Pancreas (tissue), 10 donors: Measurements from ENCODE around the gene SLCO3A1. TPM values are rescaled to one million over a fixed set of nuclear protein-coding genes. Genes with fewer than 3 reads are reported as not detected.

Experiments
- ATAC-seq, 4 donors: fragments of 200-7000 bp; cut with Tn5 transposase; one replicate each; pipeline versions ENCODE4 v1.8.0 to v1.9.1; 2020; ENCODE audit warnings: mild to moderate bottlenecking in 4 of 4, moderate library complexity in 4 of 4
- DNase-seq, 6 donors: peaks; one replicate each; pipeline ENCODE4 v3.0.0-alpha.2; 2020
- FAIRE-seq: peaks from 2 replicates; lab custom pipeline; 2012; peaks lifted over from hg19 to GRCh38; lab: Jason Lieb, UNC
- H3K27ac ChIP-seq, 4 donors: fragments of 200-600 bp; sonication (generic); 1 replicate in 3 of 4; 2 replicates in 1 of 4; pipeline versions ENCODE4 v1.5.0 to v1.8.0; 2020
- H3K27me3 ChIP-seq, 4 donors: fragments of 200-600 bp; one replicate each; pipeline ENCODE4 v1.8.0; 2021
- H3K36me3 ChIP-seq, 3 donors: fragments of 200-600 bp; sonication (generic) in 1 of 3; one replicate each; pipeline versions ENCODE4 v1.5.0 to v1.8.0; 2020 to 2021
- H3K4me1 ChIP-seq, 3 donors: fragments of 200-600 bp; one replicate each; pipeline ENCODE4 v1.8.0; 2021
- H3K4me3 ChIP-seq, 4 donors: fragments of 200-600 bp; sonication (generic) in 2 of 4; one replicate each; pipeline versions ENCODE4 v1.5.0 to v1.8.0; 2020 to 2021
- H3K9me3 ChIP-seq, 4 donors: fragments of 200-600 bp; one replicate each; pipeline ENCODE4 v1.8.0; 2021
- CTCF ChIP-seq, 4 donors: fragments of 200-600 bp; sonication (generic) in 3 of 4; IDR thresholded peaks; one replicate each; pipeline versions ENCODE4 v1.5.0 to v1.8.0; 2021; ENCODE audit warnings: antibody characterized with exemption in 4 of 4
- WGBS, 2 donors: extraction: QIAGEN DNeasy Blood & Tissue Kit; methylation state at CpG; one replicate each; pipeline ENCODE4 v1.1.7; 2013; 5-methylcytosine and 5-hydroxymethylcytosine counted together
- intact Hi-C, 3 donors: fragments of 100-400 bp; cut with DNase I; formaldehyde crosslinking; loops; one replicate each; pipeline versions ENCODE4 v1.11.1 to v1.14.2; 2022
- polyA plus RNA-seq, 2 donors: library from polyadenylated mRNA; stranded (reverse); fragments of 200-250 nt; gene quantifications; one replicate each; pipeline ENCODE4 v1.2.3, GENCODE V29; 2013
- total RNA-seq, 6 donors: library from RNA; stranded (reverse); fragmentation: NEBNext Ultra II Directional in 4 of 6; extraction: Animal tissue kit (Norgen Biotek cat#: 25700) in 4 of 6; gene quantifications; one replicate each; pipeline versions ENCODE4 v1.2.1 to v1.2.4, GENCODE V29; 2021 to 2023
- donor health status: healthy with polysubstance abuse.
- donor health status: DM: no; HTN: no; CAD: no; lungs with moderate emphysema.
- donor health status: DM: no; HTN: no; CAD: no.
- donor health status: control.
- donor health status: control.
- donor health status: Bipolar disorder and iron deficiency.
- donor health status: DM: yes; HTN: yes; CAD: no.
- donor health status: DM: no; HTN: no; CAD: no.
- donor health status: DM: no; HTN: no; CAD: no.
- donor health status: DM: yes; HTN: yes; CAD: no.

The SLCO3A1 gene
- total and polyA plus RNA-seq, 8 donors, result 3.4 to 15.5 (median 6.7) TPM

- DNase-seq (no peak), ATAC-seq (no peak), FAIRE-seq (no peak)
- Histone ChIP-seq H3K9me3 (no peaks in the 10 kb centered on the region), H3K27ac (no peak overlapping the region), H3K36me3 (no peaks in the 10 kb centered on the region), H3K27me3 (no peaks in the 10 kb centered on the region), H3K4me1 (no peaks in the 10 kb centered on the region), H3K4me3 (no peak overlapping the region)
- 80 to 86% methylated on average over 9 of the region's 9 CpGs for WGBS, 2 donors
- TF ChIP-seq CTCF (IDR thresholded peaks at IDR 0.05), result no peak
- intact Hi-C loops, result no loop called here
Measured at GRCh38 chr15:92155934-92156333, 302.4 kb downstream of the SLCO3A1 start.

- DNase-seq, result no peak
- H3K4me1 ChIP-seq, result no peaks in the 10 kb centered on the region
- ATAC-seq, result no peak
- 78 to 81% methylated on average over 10 of the region's 10 CpGs for WGBS, 2 donors
- TF ChIP-seq CTCF (IDR thresholded peaks at IDR 0.05), result no peak
- no peak for FAIRE-seq
- no peak overlapping the region for H3K4me3 ChIP-seq
- H3K27me3 ChIP-seq, result no peaks in the 10 kb centered on the region
- H3K9me3 ChIP-seq, result no peaks in the 10 kb centered on the region
- no peaks in the 10 kb centered on the region for H3K36me3 ChIP-seq
- intact Hi-C loops, result no loop called here
- no peak overlapping the region for H3K27ac ChIP-seq
Measured at GRCh38 chr15:92157666-92158298, 304.3 kb downstream of the SLCO3A1 start.

- DNase-seq, result no peak
- intact Hi-C loops, result no loop called here
- FAIRE-seq, result no peak
- no peak for TF ChIP-seq CTCF (IDR thresholded peaks at IDR 0.05)
- Histone ChIP-seq H3K27ac (no peak overlapping the region), H3K9me3 (no peaks in the 10 kb centered on the region), H3K36me3 (no peaks in the 10 kb centered on the region), H3K4me3 (no peak overlapping the region), H3K4me1 (no peaks in the 10 kb centered on the region), H3K27me3 (no peaks in the 10 kb centered on the region)
- peak in 3 of 4 donors; percentile 36 to 53 (median 46) for ATAC-seq
- WGBS, 2 donors, result 74 to 80% methylated on average over 6 of the region's 6 CpGs
Measured at GRCh38 chr15:92158426-92158825, 304.9 kb downstream of the SLCO3A1 start.

GRCh38 chr15:92159481-92159880 lies 306.0 kb downstream of the SLCO3A1 start:
- no peak for TF ChIP-seq CTCF (IDR thresholded peaks at IDR 0.05)
- no peaks in the 10 kb centered on the region for H3K4me1 ChIP-seq
- intact Hi-C loops, result no loop called here
- H3K36me3 ChIP-seq, result no peaks in the 10 kb centered on the region
- H3K9me3 ChIP-seq, result no peaks in the 10 kb centered on the region
- no peak for ATAC-seq
- no peak for DNase-seq
- WGBS, 2 donors, result 84 to 90% methylated on average over 2 of the region's 2 CpGs
- no peak for FAIRE-seq
- H3K27me3 ChIP-seq, result no peaks in the 10 kb centered on the region
- no peak overlapping the region for H3K27ac ChIP-seq
- no peak overlapping the region for H3K4me3 ChIP-seq
